Hypothalamus (tissue), 51 donors: ENCODE measurements around the gene NCEH1.
"Not testable (repeated sequence)": the region's sequence is repeated elsewhere in the genome, so short reads cannot be mapped to it uniquely, and the experiment has no call there.

ENCODE experiments used
- DNase-seq, 51 donors: peaks; one replicate each; lab custom pipeline; 2025; lab: John Stamatoyannopoulos, UW

The NCEH1 gene

DNA sequence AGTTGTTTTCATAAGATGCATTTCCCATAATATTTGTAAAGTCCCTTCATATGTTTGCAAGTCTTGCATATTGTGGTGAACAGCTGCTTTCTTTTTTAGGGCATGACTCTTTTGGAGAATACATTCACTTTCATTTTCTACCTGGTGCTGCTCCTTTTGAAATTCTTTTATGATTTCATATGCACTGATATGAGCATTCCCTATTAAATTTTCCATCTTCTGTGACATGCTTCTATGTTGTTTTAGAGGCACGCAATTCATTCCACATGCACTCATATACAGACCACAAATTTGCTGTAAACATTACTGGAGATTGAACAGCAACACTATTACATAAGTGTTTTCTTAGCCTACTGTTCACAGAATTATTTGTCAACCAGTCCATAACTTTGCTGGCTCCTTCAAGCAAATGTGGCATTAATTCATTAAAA is 94.8 kb downstream of the NCEH1 start:
- DNase-seq: no peak

DNA sequence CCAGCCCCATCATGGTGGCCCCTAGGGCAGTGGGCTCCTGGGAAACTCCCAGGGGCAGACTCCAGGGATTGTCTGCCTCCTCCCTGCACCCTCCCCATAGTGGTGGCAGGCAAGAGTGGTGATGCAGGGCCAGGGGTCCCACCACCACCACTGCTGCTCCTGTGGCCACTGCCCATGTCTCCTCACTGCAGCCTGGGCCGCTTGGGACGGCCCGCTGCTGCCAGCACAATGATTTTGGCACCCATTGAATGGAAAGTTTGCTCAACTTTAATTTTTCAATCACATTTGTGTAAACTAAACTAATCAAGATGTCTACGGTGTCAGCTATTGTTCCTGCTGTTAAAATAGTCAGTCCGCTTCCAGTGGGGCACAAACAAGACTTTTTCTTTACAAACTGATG is 95.6 kb downstream of the NCEH1 start:
- DNase-seq: no peak

DNA sequence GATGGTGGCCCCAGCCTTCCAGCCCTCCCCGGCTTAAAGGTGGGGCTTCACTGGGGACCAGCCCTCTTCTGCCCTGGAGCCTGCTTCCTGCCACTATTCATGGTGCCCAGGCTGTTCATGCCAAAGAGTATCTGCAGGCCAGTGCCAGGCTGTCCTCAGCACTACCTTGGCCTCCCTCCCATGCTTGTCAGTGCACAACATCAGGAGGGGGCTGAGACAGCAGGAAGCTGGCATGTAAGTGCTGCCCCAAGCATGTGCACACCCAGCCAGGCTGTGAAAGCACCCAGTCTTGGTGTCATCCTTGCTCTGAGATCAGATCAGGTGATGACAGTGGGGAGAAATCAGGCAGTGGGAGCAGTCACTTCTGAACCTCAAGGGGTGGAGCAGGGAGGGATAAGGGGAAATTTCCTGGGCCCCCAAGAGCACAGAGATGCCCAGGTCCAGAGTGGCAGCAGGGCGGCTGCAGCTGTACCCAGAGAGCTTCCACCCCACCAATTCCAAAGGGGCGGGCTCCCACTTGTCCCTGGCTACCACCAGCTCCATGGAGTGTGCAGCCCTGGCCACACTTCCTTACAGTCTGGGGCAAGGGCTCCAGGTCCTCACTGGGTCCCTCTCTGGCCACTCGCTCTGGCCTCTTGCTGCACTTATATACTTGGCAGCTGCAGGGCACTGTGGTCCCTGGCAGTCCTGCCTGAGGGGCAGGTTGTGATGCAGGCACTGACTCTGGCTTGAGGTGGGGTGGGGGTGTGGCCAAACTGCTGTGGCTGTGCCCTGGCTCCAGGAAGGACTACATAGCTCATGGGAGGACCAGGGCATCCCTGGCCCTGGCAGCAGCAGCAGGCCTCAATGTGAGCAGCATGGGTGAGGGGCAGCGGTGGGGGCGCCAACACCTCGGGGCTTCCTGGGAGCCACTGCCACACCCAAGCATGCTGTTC is 96.3 kb downstream of the NCEH1 start:
- no peak for DNase-seq

DNA sequence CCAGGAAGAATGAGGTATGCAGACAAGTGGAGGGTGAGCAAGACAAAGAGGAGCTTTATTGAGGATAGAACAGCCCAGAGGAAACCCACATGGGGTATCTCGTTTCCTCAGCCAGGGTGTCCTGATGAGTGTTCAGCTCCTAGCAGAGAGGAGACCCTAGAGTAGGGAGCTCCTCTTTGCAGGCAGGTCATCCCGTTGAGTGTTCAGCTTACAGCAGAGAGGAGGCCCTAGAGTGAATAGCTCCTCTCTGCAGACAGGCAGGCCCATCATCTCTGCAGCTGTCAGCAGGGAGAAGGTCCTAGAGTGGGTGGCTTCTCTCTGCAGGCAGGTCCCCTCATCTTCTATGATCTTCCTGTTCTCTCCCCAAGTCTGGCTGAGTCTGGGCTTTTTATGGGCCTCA is 97.0 kb downstream of the NCEH1 start:
- DNase-seq: no peak

DNA sequence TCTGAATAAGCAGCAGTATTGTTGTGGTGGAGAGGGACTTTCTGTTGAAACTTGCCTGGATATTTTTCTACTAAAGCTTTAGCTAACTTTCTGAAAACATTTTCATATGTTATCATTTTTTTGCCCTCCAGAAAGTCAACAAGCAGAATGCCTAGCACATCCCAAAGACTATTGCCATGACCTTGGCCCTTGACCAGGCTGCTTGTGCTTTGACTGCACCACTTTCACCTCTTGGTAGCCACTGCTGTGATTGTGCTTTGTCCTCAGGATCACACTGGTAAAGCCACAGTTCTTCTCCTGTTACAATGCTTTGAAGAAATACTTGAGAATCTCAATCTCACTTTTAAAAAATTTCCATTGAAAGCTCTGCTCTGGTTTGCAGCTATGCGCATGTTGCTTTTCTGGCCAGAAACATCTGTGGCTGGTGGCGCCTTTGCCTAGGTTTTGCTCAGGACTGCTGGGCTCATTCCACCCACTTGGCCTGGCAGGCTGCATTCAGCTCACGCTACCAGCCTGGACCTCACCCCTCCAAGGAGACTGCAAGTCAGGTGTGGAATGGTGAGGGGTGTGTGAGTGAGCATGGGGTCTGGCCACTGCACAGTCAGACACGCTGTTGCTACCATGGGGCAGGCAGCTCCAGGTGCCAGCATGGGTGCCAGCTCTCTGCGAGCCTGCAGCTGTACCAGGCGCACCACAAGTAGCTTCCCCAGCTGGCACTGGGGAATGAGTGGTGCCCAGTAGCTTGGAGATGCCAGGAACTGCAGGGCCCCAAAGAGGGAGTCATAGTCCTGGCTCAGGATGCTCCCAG is 97.8 kb downstream of the NCEH1 start:
- DNase-seq: no peak

DNA sequence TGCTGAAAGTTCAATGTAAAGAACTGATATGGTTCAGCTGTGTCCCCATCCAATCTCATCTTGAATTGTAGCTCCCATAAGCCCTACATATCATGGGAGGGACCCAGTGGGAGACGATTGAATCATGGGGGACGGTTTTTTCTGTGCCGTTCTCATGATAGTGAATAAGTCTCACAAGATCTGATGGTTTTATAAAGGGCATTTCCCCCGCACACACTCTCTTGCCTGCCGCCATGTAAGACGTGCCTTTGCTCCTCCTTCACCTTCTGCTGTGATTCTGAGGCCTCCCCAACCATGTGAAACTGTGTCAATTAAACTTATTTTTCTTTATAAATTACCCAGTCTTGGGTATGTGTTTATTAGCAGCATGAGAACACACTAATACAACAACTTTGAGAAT is 101.1 kb downstream of the NCEH1 start:
- no peak for DNase-seq

DNA sequence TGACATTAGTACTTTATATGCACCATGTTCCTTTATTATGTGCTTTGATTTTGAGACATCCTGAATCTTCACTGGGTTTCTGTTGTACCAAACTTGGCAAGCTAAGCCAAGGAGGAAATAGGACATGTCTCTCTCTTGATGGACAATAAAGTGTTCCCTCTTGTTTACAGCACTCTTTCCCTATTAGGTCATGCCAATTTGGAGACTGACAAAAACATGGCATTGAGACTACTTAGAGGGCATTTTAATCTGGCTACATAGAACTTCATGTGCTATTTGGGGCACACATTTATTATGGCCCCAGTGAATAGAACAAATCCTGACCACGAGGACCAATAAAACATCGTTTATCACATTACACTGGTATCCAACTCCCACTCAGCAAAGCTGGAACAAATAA is 102.3 kb downstream of the NCEH1 start:
- no peak for DNase-seq

DNA sequence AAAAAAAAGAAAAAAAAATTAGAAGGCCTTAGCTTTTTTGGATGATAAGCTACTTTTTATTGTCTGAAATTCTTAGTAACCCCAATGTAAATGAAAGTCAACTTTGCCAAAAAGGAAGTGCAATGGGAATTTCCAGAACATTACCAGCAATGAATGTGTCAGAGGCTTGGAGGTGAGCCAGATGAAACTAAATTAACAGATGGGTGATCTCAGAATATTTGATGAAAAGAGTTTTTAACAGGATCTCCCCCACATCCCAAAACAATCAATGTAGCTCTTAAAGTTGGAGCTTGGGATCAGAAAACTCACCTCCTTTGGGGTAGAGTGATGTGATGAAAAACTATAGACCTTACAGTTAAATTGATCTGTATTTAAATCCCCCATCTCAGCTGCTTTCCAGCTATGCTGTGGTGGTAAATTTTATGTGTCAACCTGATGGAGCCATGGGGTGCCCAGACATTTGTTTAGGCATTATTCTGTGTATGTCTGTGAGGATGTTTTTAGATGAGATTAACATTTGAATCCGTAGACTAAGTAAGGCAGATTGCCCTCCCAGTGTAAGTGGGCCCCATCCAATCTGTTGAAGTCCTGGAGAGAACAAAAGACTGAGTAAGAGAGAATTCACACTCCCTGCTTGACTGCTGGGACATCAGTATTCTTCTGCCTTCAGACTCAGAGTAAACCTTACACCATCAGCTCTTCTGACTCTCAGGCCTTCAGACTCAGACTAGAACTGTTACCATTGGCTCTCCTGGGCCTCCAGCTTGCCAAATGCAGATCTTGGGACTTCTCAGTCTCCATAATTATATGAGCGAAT is 103.4 kb downstream of the NCEH1 start:
- no peak for DNase-seq

DNA sequence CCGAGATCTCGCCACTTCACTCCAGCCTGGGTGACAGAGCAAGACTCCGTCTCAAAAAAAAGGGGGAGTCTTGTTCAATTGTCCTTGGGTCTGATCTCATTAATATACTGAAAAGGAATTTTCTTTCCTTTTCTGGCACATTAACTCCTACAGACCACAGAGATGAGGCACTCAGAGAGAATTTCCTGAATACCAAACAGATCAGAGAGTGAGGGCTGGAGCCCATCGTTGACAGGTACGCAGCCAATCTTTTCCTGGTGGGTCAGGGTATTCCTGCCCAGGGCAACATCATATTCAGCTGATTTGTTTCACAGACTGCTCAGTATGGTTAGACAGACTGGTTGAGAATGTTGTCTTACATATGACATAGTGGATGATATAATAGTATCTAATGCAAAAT is 104.8 kb downstream of the NCEH1 start:
- no peak for DNase-seq

DNA sequence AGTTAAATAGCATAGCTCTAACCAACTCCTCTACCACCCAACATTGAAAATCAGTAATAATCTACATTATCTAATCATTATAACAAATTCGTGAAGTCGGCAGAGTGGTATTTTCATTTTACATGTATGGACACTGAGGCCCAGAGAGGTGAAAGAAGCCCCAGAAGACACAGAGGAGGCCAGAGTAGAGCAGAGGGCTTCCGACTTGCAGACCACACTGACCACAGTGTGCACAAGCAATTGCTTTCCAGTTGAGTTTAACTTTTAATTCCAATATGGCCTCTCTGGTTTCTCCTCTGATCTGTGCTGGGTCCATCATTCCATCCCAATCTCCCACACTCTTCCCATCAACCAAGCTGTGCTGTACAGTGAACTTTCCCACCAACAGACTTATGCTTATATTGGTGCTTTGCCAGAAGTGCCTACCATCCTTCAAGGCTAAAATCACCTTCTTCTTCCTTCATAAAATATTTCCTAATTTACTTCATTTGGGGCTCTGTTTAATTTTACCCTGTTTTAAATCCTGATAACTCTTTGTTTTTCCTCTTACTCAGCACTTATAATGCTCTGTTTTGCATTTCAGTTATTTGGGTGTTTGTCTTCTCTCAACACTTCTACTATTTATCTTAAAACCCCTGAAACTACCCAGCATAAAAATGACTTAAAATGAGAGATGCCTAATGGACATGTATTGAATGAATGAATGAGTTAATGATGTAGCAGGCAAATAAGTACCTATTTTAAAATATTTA is 105.8 kb downstream of the NCEH1 start:
- DNase-seq: no peak

DNA sequence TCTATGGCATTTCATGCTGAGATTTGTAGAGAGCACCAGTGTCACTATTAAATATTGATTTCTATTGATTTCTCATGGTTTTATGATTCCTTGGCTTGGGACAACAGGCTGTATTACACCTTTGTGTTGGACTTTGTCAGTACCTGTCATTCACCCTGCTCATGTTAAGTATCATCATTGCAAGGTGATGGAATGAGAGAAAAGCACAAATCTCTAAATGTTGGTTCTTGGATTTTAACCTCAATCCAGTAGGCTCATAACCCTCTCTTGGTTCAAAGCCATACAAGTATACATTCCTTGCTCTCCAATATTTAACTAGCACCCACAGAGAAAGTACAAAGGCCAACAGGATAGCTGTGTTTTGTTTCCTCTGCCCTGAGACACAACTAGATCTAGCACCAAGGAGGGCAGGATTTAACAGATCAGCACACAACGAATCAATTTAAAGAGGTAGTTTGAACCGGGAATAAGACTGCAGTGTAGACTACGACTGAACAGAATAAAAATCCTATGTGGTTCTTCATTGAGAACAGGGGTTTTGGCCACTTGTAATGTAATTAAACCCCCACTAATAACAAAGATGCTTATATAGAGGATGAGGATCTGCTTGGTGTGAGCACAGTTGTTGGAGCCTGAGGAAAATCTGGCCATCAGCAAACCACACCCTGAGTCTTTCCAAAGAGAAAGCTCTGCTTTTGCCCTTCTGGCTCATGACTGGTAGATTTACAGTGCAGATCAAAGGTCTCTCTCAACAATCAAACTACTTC is 109.6 kb downstream of the NCEH1 start:
- no peak for DNase-seq

DNA sequence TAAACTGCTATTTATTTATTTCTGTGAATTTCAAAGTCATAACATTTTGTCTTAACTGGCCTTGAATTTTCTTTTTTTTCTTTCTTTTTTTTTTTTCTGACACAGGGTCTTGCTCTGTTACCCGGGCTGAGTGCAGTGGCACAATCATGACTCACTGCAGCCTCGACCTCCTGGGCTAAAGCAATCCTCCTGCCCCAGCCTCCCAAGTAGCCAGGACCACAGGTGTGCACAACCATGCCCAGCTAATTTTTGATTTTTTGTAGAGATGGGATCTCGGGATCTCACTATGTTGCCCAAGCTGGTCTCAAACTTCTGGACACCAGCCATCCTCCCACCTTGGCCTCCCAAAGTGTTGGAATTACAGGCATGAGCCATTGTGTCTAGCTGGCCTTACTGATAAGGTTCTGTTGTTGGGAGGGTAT is 110.2 kb downstream of the NCEH1 start:
- DNase-seq: no peak

DNA sequence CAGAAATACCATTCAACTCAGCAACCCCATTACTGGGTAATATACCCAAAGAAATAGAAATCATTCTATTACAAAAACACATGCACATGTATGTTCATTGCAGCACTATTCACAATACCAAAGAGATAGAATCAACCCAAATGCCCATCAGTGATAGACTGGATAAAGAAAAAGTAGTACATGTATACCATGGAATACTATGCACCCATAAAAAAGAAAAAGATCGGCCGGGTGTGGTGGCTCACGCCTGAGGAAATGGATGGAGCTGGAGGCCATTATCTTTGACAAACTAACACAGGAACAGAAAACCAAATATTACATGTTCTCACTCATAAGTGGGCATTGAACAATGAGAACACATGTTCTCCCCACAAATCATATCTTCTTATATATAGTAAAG is 112.0 kb downstream of the NCEH1 start:
- DNase-seq: no peak

DNA sequence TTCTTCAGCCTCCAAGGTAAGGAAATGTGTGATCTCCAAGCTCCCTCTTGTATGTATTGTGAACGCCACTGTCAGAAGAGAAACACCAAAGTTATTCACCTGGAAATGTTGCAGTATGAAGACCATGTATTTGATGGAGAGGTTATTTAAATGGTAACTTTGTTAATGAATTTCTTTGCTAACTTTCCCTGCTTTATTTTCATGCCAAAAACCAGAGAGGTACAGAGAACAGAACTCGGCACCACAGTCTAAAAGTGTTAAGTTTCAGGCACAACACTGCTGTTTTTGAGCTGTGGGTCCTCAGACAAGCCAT is 114.5 kb downstream of the NCEH1 start:
- DNase-seq: no peak

DNA sequence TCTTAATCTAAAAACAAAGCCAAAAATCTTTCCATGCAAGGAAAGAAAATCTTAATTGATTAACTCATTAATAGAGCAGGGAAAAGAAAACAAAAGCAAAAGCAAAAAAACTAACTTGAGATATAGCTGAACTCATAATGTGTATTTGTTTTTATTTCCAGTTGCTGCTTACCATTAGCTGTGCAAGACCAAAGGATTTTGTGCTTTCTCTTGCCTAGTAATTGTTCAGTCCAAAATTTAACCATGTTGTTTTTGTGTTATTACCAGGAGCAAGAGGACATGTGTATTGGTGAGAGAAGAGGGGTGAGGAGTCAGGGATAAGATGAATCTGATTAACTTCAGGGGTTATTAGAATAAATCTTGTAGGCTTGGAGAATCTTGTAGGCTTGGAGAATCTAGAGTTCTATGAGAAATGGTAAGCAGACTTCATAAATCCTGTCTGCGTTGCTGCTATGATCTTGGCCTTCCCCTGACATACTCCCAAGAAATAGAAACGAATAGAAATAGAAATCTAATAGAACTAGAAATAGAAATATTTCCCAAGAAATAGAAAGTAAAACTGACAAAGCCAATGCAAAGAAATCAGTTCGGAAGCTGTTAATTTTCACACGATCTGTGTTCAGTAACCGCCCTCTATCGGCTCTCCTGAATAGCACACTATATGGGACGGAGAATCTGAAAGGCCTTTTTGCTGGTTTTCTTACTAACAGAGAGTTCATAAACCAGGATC is 115.0 kb downstream of the NCEH1 start:
- DNase-seq: peak in 1 of 51 donors; percentile 24

DNA sequence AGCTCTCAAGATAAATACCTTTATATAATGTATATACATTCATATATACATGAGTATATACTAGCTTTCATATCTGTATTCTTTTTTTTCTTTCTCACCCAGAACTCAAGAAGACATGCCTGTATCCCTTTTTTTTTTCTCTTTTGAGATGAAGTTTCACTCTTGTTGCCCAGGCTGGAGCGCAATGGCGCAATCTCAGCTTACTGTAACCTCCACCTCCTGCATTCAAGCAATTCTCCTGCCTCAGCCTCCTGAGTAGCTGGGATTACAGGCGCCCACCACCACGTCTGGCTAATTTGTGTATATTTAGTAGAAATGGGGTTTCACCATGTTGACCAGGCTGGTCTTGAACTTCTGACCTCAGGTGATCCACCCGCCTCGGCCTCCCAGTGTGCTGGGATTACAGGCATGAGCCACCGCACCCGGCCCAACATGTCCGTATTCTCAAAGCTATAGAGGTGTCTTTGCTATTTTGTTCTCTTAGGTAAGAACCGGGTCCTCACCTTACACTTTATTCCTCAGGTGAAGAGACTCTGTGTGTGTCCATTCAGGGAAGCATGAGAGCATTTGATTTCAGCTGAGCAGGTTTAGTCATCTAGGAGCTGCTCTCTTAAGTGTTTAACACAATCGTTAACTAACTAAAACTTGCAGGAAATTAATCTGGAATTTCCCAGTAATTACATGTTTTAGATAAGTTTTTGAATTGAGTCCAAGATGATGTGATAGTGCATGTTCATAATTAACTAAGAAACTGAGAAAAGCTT is 115.8 kb downstream of the NCEH1 start:
- DNase-seq: not testable (repeated sequence)

DNA sequence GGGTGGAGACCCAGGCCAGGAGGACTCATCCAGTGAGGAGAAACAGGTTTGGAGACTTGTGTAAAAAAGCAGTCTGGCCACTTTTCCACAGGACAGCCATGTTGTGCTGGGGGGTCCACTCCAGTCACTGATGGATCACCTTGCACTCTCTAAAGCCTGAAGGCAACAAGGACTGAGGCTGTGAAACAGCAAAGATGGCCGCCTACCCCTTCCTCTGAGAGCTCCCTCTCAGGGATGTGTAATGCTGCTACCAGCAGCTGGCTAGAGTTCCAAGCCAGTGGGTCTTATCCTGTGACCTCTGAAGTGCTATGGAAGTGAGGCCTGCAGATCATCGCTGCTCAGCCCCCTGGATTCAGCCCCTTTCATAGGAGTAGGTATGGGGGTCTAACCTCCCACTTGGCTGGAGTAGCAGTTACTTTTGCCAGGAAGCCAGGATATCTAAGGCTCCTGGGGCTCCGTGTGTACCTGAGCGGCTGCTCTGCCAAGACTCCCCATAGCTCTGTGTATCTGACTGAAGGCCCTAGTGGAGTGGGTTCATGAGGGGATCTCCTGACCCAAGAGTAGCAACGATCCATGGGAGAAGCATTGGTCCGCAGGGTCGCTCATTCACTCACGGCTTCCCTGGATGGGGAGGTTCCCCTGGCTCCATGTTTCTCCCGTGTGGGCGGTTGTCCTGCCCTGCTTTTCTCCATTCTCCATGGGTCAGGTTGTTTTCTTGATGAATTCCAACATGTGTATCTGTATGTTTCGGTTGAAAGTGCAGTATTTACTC is 117.8 kb downstream of the NCEH1 start:
- DNase-seq: no peak
